ENCODE measurements around the gene IDH2.

- TF ChIP-seq CTCF (IDR thresholded peaks at IDR 0.05) (no peak), NFE2L1 (CRISPR knock-in tag; IDR thresholded peaks at IDR 0.05) (no peak), SP1 (CRISPR knock-in tag; conservative IDR thresholded peaks at IDR 0.05) (no peak), HMGA2 (CRISPR knock-in tag; IDR thresholded peaks at IDR 0.05) (no peak), RORB (CRISPR knock-in tag; IDR thresholded peaks at IDR 0.05) (no peak), TEAD4 (CRISPR knock-in tag; IDR thresholded peaks at IDR 0.05) (no peak), E2F4 (CRISPR knock-in tag; IDR thresholded peaks at IDR 0.05; ENCODE audit: borderline replicate concordance, low read depth) (no peak), USF2 (CRISPR knock-in tag; IDR thresholded peaks at IDR 0.05) (no peak), IRF2 (CRISPR knock-in tag; IDR thresholded peaks at IDR 0.05; ENCODE audit: borderline replicate concordance, low read depth) (no peak), NFYB (CRISPR knock-in tag; conservative IDR thresholded peaks at IDR 0.05; ENCODE audit: low read depth) (no peak), EMX1 (CRISPR knock-in tag; IDR thresholded peaks at IDR 0.05) (no peak)
Observed at GRCh38 chr15:90044191-90044590, 58.1 kb downstream of the IDH2 start.
